OCI-LY1 (cell line): ENCODE data around the gene POLR3B.

Source experiments
- CTCF ChIP-seq: fragments of 200-600 bp; sonication (generic), shearing (Covaris generic); IDR thresholded peaks from 2 replicates; pipeline ENCODE4 v1.5.1; 2017; ENCODE audit warnings: mild to moderate bottlenecking, antibody characterized with exemption, low read length, moderate library complexity, mixed read lengths
- EZH2 ChIP-seq: fragments of 200-600 bp; sonication (generic), shearing (Covaris generic); IDR thresholded peaks from 2 replicates; pipeline ENCODE4 v1.8.0; 2017; ENCODE audit warnings: borderline replicate concordance, mixed run types, mild to moderate bottlenecking, antibody characterized with exemption, low read length, moderate library complexity, mixed read lengths

GRCh38 chr12:106321139-106321850 is 36.3 kb upstream of the POLR3B start:
- no peak for TF ChIP-seq CTCF
- no peak for TF ChIP-seq EZH2
